Calu3 (cell line): Measurements from ENCODE around the gene GRK3. TPM values are rescaled to one million over a fixed set of nuclear protein-coding genes. Genes with fewer than 3 reads are reported as not detected.

Source experiments
- BruUV-seq: library from RNA; stranded (reverse); fragments of 400-500 nt; replicated peaks from 2 replicates; lab custom pipeline; 2021; lab: Mats Ljungman, UMichigan
- CTCF ChIA-PET: fragments of 300-600 bp; sonication (Branson Sonifier 250); formaldehyde crosslinking; loops from one replicate; lab custom pipeline; 2022; ENCODE audit warnings: antibody characterized with exemption; lab: Charles Lee
- DNase-seq: peaks from one replicate; pipeline ENCODE4 v3.0.0; 2022
- H3K27ac Mint-ChIP-seq: one replicate; pipeline ENCODE4 v1.8.0; 2022; ENCODE audit warnings: mixed read lengths; ENCODE audit not compliant: unreplicated experiment
- H3K27me3 Mint-ChIP-seq: one replicate; pipeline ENCODE4 v1.8.0; 2022; ENCODE audit warnings: mixed read lengths; ENCODE audit not compliant: unreplicated experiment
- H3K36me3 Mint-ChIP-seq: one replicate; pipeline ENCODE4 v1.8.0; 2022; ENCODE audit warnings: mild to moderate bottlenecking, moderate library complexity, mixed read lengths; ENCODE audit not compliant: insufficient read depth, unreplicated experiment
- H3K4me1 Mint-ChIP-seq: one replicate; pipeline ENCODE4 v1.8.0; 2022; ENCODE audit warnings: mild to moderate bottlenecking, low read depth, mixed read lengths; ENCODE audit not compliant: unreplicated experiment
- H3K4me3 Mint-ChIP-seq: one replicate; pipeline ENCODE4 v1.8.0; 2022; ENCODE audit warnings: mild to moderate bottlenecking, low read depth, moderate library complexity, mixed read lengths; ENCODE audit not compliant: unreplicated experiment
- H3K9me3 Mint-ChIP-seq: one replicate; pipeline ENCODE4 v1.8.0; 2022; ENCODE audit warnings: low read depth, mixed read lengths; ENCODE audit not compliant: unreplicated experiment
- intact Hi-C: fragments of 100-400 bp; cut with micrococcal nuclease; formaldehyde crosslinking; loops from one replicate; pipeline ENCODE4 v1.10.0; 2022; ENCODE audit not compliant: unreplicated experiment
- total RNA-seq: library from RNA; stranded (reverse); gene quantifications from 2 replicates; pipeline ENCODE4 v1.2.3, GENCODE V29; 2022
- TF ChIP-seq, protein P1 (sequence below): fragments of 200-600 bp; IDR thresholded peaks from one replicate; pipeline ENCODE4 v1.8.0; 2022; ENCODE audit warnings: antibody characterized with exemption; ENCODE audit not compliant: unreplicated experiment

Gene GRK3
- total RNA-seq, 1 experiment from 2014 or later = 12.0 TPM

DNA sequence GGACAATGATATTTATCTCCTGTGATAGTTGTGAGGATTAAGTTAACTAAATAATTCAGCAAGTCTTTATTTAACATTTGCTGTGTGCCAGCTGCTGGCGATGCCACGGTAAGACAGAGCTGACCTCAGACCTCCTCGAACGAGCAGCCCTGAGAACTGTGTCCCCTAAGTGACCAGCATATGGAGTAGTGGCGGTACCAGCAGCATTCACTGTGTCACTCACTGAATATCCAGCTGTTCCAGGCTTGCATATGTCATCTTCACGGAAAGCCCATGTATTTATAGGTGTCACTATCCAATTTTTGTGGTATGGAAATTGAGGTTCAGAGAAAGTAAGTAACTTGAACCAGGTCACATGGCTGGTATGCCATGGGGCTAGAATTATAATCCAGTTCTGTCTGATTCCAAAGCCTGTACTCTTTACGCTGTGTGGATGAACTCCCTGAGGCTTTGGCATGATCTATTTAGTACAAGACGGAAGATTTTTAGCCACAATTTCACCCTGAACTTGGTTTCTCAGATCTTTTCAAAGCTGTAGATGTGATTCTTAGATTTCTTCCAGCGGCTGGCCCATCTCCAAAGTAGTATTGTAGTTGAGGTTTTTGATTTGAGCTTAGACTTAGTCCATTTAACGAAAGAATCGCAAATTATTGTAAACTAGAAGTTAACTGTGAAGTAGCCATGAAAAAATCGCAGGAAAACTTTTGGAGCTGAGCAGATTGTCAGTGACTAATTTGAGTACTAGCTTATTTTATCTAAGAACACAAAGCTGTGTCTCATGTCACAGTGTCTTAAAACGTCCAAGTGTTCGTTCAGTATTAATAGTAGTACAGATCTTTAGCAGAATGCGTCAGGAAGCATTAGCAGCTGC lies 128.2 kb downstream of the GRK3 start:
- intact Hi-C loops = no loop called here
- Mint-ChIP-seq H3K4me1 (no peaks in the 10 kb centered on the region), H3K9me3 (no peaks in the 10 kb centered on the region), H3K27ac (no peak overlapping the region), H3K36me3 (peaks cover 4% of the 10 kb centered on the region), H3K27me3 (no peaks in the 10 kb centered on the region), H3K4me3 (no peak overlapping the region)
- BruUV-seq = no TSS peak
- no peak for DNase-seq
- TF ChIP-seq, protein P1, sequence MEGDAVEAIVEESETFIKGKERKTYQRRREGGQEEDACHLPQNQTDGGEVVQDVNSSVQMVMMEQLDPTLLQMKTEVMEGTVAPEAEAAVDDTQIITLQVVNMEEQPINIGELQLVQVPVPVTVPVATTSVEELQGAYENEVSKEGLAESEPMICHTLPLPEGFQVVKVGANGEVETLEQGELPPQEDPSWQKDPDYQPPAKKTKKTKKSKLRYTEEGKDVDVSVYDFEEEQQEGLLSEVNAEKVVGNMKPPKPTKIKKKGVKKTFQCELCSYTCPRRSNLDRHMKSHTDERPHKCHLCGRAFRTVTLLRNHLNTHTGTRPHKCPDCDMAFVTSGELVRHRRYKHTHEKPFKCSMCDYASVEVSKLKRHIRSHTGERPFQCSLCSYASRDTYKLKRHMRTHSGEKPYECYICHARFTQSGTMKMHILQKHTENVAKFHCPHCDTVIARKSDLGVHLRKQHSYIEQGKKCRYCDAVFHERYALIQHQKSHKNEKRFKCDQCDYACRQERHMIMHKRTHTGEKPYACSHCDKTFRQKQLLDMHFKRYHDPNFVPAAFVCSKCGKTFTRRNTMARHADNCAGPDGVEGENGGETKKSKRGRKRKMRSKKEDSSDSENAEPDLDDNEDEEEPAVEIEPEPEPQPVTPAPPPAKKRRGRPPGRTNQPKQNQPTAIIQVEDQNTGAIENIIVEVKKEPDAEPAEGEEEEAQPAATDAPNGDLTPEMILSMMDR = no peak
- CTCF ChIA-PET = interaction anchor here (0.6 kb wide), 1 partner anchor 275 kb away, joined by 5 read pairs; no protein-coding TSS in a partner anchor

DNA sequence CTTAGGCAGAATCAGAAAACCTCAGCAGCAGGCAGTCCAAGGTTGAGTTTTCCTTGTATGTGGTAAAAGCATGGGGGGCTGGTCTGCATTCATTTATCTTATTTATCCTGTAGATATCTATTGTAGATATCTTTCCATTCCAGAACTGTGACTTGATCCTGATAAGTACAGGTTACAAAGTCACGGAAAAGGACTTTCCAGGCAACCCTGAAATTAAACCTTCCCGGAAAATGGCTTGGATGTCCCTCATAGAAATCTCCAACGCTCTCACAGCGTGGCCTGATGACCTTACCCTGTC lies 128.7 kb downstream of the GRK3 start:
- Mint-ChIP-seq H3K27ac (no peak overlapping the region), H3K4me3 (no peak overlapping the region), H3K36me3 (peaks cover 4% of the 10 kb centered on the region), H3K9me3 (no peaks in the 10 kb centered on the region), H3K27me3 (no peaks in the 10 kb centered on the region), H3K4me1 (no peaks in the 10 kb centered on the region)
- TF ChIP-seq, protein P1 = no peak
- intact Hi-C loops = no loop called here
- no peak for DNase-seq
- no TSS peak for BruUV-seq
- CTCF ChIA-PET = interaction anchor here (0.6 kb wide), 1 partner anchor 275 kb away, joined by 5 read pairs; no protein-coding TSS in a partner anchor

DNA sequence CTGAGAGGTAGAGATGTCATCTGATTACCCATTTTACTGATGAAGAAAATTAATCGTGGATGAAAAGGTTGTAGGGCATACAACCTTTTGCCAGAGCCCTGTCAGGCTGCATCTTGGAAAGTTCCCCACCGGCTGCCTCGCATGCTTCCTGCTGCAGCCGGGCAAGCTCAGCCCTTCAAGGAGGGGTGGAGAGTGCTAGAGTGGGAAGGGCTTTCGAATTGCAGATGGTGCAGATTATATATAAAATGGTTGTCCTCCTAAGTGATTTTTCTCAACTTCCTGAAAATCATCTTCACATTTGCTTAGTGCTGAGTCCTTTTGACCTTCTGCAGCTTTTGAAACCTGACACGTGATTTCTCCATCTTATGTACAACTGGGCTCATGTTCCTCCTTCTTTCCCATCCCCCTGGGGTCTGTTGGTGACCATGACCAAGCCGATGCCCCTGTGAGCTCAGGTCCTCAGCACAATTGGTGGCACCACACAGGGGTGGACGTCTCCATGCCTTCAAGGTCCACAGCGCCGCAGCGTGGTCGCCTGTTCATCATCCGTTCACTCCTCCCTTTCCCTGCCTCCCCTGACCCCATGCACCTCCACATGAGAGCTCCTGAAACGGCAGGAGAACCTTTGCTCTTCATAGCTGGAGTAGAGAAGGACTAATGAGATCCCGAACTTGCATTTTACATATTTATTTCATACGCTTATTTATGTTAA lies 129.9 kb downstream of the GRK3 start:
- Mint-ChIP-seq H3K9me3 (no peaks in the 10 kb centered on the region), H3K27ac (no peak overlapping the region), H3K4me3 (no peak overlapping the region), H3K27me3 (no peaks in the 10 kb centered on the region), H3K36me3 (peaks cover 4% of the 10 kb centered on the region), H3K4me1 (no peaks in the 10 kb centered on the region)
- intact Hi-C loops = no loop called here
- CTCF ChIA-PET = interaction anchor here (0.6 to 0.7 kb wide), 2 partner anchors 429 to 529 kb away, joined by 5 to 11 read pairs; no protein-coding TSS in a partner anchor
- BruUV-seq = no TSS peak
- TF ChIP-seq, protein P1 = no peak
- no peak for DNase-seq

DNA sequence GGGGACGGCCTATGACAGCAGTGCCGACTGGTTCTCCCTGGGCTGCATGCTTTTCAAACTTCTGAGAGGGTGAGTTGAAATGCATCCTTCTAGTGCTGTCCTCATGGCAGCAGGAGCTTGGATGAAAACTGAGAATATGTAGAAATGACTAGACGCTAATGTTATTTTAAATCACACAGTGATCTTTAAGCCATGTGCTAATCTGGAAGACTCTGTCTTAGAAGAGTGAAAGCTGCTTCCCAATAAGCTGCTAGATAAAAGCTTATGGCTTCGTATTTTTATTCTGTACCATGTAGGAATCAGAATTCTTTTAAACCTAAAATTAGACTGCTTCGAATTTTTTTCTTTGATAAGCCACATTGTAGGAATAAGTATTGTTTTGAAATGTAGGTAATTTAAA lies 130.7 kb downstream of the GRK3 start:
- intact Hi-C loops = no loop called here
- Mint-ChIP-seq H3K4me1 (no peaks in the 10 kb centered on the region), H3K27ac (no peak overlapping the region), H3K4me3 (no peak overlapping the region), H3K9me3 (no peaks in the 10 kb centered on the region), H3K36me3 (peaks cover 4% of the 10 kb centered on the region), H3K27me3 (no peaks in the 10 kb centered on the region)
- BruUV-seq = no TSS peak
- no peak for DNase-seq
- TF ChIP-seq, protein P1 = no peak
- CTCF ChIA-PET = interaction anchor here (0.6 kb wide), 1 partner anchor 430 kb away, joined by 11 read pairs; no protein-coding TSS in a partner anchor
